HL-60/S4 treated with retinoic acid at 250 ng/mL for 4 days and 3 days (cell line): Measurements from ENCODE around the gene PDZRN4.
"Not testable (repeated sequence)": the region's sequence is repeated elsewhere in the genome, so short reads cannot be mapped to it uniquely, and the experiment has no call there.

ENCODE experiments used
- in situ Hi-C: fragments of 300-500 bp; cut with MboI; formaldehyde crosslinking; loops from 2 replicates; pipeline ENCODE4 v1.7.0; 2022; ENCODE audit warnings: low sequenced_read_pairs

Gene PDZRN4

DNA sequence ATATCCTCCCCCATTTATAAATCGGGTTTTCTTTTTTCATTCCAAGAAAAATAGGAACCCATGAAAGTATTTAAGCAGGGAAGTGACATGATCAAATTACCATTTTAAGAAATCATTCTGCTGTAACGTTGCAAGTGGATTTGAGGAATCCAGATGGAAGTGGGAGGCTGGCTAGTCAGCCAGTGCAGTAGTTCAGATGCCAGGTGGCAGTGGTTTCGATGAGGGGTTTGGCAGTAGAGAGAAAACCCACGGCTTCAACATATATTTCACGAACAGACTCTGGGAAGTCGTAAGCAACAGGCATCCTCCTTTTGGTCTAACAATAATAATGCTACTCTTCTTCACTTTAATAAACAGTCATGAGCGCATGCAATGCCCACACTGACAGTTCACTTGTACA, 25.0 kb downstream of the PDZRN4 start:
- in situ Hi-C loops: no loop called here

DNA sequence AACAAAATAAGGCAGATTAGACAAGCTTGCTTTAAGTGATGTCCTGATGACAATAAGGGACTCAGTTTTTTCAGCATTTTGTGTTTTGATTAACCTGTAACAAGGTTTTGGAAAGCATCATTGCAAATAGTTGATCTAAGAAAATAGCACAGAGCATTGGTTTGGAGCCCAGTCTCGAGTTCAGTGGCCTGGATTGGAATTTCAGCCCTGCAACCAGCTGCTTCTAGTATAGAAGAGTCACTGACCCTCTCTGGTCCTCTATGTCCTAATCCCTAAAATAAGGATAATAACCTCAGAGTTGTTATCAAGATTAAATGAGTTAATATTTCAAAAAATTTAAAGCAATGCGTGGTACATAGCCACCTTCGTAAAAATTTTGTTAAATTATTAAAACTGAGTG, 25.5 kb downstream of the PDZRN4 start:
- in situ Hi-C loops: no loop called here

DNA sequence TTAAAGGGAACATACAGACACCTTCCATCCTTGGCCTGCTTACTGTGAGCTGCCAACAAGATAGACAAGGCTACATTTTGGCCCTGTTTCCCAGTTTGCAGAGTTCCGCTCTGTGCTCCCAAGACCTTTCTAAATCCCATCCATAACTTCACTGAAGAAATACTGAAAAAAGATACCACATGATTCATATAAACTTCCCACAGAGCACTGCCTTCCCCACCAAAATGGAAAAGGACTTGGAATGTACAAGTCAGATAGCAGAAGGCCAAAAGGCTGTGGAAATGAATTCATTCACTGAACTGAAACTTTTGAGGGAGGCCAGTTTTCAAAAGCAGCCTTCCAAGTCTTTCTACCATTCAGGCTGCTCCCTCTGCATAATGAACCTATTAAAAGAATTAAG, 29.6 kb downstream of the PDZRN4 start:
- in situ Hi-C loops: no loop called here

DNA sequence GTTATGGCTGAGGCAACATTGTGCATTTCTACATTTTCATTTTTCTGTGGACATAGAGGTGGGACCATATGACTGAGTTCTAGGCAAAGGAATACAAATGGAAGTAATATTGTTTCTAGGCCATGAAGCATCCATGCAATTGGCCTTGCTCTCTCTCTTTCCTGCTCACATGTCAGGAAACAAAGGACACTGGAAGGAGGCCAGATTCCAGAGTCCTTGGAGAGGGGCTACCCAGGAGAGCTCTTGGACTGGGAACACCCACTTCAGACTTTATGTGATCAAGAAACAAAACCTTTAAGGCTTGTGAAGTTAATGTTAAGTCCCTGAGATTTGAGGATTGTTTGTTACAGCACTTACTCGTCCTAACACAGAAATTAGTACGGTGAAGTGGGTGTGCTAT, 32.8 kb downstream of the PDZRN4 start:
- in situ Hi-C loops: no loop called here

DNA sequence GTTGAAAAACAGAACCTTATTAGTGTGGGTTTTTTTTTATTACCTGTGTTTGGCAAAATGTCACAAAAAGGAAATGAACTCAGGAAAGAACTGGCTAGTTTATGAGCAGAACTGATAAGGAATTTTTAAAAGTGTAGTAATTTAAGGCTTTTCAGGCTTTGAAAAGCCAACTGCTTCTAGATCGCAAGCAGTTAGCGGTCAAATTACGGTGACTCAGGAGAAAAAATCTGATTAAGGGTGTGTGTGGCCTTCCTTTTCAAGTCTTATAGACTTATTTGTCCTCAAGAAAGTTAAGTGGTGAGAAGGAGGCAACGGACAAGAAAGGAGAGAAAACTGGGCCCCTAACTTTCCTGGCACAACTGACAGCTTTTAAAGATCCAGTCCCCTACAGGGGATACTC, 33.4 kb downstream of the PDZRN4 start:
- in situ Hi-C loops: no loop called here

DNA sequence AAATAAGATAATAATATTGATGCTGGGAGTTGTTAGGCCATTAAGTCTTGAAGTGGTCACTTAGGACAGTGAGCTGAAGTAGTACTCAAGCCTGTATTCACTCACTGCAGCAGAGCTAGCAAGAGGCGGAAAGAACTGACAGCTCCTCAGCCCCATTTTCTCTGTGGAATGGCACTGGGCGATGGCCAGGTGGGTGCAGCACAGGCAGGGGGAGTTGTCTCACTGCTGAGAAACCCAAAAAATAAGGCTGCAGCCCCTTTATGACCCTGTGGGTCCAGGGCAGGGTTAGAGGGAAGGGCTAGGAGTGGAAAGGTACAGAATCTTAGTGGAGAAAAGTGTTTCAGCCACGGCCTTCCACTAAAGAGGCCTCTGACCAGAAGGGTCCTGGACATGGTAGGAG, 35.5 kb downstream of the PDZRN4 start:
- in situ Hi-C loops: no loop called here

DNA sequence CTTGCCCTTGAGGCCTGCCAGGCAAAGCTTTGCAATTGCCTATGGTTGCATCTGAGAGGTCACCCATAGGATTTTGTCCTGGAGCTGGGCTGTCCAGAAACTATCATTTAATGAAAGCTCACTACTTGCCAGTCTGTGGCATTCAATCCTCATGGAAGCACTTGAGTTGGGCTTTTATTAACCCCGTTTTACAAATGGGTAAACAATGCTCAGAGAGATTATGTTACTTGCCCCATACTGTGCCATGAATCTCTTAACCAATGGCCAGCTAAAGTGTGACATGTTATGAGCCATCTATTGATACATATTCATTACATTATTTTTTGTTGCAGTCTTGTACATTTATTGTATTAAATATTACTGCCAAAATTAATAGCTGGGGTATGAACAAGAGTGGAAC, 35.9 kb downstream of the PDZRN4 start:
- in situ Hi-C loops: no loop called here

DNA sequence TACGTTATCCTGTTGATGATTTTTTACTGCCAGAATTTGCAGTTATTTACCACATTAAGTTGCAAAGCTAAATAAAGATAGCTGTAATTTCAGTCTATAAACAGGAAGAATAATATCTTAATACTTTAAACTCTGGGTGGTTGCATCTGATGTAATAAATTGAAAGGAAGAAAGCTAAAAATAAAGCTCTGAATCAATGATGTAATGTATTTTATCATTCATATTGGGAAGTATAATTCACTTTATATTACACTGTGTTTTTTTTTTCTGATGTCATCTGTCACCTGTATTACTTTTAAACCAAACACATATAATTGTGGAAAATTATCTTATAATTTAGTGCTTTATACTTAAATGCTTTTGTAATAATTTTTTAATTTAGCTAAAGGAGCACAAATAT, 37.1 kb downstream of the PDZRN4 start:
- in situ Hi-C loops: no loop called here

DNA sequence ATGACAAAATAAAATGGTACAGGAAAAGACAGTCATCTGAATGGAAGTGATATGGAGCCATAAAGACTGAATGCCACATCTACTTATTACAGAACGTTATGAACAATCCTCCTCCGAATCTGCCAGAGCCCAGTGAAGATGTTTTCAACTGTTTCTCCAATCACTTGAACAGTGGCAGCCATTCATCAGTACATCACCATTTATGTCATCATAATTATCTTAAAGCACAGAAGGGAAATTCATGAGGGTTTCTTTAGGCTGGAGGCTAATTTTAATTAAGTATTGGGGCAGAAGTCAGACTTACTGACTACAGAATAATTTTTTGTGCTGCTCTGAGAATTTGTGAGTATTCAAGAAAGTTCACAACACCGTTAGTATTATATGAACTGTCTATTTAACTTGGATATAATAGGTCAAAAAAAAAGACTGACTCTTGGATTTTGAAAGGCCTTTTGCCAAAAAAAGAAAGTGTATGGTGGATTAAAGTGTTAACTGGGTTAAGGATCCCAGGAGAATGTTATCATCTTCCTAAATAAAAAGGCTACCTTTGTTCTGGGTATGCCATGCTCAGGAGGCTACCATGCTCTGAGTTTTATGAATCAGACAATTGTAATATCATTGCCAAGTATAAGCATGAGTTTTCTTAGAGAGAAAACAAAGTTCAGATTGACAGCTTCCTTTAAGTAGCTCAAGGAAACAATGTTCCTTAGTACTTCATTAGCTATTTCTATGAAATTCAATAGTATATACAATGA, 40.1 kb downstream of the PDZRN4 start:
- in situ Hi-C loops: no loop called here

DNA sequence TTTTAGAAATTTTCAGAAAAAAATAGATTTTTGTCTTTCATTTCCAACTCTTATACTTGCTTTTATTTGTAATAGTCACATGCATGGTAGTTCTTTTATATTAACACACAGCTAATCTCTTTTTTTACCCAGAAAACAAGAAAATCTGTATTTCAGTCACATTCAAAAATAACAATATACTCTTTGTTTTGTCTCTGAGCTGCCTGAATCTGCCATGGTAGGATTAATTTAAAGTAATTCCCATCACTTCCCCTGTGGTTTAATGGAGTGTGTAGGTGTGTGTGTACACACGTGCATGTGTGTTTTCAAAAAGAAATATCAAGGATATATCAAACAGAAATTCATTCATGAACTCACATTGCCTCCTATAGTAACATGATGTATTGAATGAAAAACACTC, 42.6 kb downstream of the PDZRN4 start:
- in situ Hi-C loops: no loop called here

DNA sequence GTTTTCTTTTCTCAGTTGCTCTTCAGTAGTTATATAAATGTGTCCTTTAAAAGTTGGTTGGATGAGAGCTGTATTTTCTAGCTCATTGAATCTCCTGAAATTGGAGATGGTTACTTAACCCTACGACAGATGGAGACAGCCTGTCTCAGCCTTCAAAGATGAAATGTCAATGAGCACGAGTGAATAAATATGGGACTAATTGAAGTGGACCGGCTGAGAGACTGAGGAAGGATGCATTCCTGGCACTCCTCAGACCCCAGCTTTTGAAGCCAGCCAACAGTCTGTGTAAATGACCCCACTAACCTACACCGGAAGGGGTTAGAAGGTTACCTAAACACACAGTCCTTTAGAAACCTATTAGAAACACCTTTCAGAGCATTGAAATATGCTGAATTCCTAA, 46.6 kb downstream of the PDZRN4 start:
- in situ Hi-C loops: no loop called here

DNA sequence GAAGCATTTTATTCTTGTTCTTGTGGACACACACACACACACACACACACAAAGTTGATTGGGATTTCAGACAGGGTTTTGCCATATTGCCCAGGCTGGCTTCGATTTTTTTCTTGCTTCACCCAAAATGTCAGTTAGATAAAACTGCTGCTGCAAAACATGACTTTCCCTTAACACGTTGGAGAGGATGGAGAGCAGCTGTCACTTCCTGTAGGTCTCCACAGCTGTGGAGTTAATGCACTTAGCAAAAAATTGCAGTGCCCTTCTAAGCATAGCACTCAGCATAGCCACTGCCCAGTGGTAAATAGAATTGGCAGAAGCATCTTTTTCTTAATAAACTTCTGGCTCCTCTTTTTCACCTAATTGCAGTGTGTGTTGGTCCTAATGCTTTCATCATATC, 54.5 kb downstream of the PDZRN4 start:
- in situ Hi-C loops: no loop called here

DNA sequence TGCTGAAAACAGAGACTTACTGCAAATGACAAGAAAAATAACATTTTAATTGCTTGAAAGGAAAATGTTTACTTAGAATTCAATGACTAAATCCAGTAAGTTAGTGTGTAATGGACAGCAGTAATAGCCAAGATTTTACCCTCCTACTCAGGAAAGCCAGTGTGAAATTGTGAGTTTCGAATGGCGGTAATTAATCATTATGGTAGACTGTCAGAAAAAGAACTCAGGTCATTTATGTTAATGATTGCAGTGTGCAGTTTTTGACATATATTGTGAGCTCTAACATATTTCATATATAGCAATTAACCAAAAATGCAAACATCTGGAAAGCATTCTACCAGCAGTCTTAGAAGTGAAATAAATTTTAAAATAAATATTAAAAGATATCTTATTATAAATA, 60.3 kb downstream of the PDZRN4 start:
- in situ Hi-C loops: no loop called here

DNA sequence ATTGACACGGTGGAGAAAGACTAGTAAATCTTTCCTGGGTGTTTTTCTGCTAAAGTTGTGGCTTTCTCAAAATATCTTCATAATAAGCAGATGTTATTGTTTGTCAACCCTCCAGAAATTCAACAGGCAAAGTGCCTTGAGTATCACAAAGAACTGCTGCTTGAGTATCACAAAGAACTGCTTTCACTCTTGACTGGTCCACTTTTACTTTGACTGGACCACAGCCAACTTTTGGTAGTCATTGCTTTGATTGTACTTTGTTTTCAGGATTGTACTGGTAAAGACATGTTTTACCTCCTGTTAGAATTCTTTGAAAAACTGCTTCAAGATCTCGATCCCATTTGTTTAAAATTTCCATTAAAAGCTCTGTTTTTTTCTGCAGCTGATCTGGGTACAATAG, 62.6 kb downstream of the PDZRN4 start:
- in situ Hi-C loops: no loop called here

DNA sequence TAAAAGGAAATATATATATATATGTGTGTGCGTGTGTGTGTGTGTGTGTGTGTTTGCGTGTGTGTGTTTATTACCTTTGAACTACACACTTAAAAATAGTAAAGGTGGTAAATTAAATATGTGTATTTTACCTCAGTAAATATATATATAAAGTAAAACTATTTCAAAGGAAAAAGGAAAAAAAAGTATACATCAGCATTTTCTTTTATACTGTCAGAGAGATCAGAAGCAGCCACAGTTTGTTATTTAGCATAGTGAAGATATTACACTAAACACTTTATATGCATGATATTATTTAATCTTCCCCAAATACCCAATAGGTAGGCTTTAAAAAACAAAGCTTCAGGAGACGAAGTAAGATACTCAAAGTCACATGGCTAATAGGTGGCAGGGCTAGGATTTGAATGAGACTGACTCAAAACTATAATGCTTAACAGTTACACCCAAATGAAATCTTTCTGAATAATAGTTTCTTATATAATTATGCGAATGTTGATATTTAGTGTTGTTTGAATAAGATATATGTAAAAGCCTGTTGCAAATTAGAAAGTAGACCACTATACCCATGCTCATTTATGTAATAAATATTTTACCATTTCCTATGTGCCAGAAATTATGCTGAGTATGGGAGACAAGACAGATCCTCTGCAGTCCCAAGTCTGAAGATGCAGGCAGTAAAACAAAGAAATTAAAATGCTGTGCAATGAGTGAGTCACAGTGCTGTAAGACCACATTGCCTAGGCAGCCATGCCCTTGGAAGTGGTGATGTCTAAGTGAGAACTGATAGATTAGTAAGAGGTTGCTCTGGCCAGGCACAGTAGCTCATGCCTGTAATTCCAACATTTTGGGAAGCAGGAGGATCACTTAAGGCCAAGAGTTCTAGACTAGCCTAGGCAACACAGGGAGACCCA, 66.1 kb downstream of the PDZRN4 start:
- in situ Hi-C loops: no loop called here

DNA sequence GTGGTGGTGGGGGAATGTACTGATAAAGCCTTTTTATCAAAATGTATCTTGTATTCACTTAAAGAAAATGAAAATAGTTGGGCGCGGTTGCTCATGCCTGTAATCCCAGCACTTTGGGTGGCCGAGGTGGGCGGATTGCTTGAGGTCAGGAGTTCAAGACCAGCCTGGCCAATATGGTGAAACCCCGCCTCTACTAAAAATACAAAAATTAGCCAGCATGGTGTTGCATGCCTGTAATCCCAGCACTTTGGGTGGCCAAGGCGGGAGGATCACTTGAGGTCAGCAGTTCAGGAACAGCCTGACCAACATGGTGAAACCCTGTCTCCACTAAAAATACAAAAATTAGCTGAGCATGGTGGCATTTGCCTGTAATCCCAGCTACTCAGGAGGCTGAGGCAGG, 75.1 kb downstream of the PDZRN4 start:
- in situ Hi-C loops: not testable (repeated sequence)

DNA sequence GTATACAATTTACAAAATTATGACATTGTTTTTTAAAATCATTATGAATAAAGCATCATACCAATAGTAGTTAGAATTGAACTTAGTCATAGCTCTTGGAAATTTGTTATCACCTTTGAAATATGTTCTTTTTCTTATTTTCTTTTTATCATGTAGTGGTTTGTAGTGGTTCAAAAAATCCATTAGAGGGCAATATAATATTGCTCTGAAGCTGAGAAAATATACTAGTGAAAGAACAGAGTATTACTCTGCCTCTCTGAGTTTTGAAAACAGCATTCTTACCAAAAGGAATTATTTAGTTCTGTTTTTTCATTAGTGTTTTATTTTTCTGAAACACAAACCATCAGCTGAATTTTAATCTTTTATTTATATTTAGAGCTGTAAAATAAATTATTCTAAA, 76.2 kb downstream of the PDZRN4 start:
- in situ Hi-C loops: no loop called here

DNA sequence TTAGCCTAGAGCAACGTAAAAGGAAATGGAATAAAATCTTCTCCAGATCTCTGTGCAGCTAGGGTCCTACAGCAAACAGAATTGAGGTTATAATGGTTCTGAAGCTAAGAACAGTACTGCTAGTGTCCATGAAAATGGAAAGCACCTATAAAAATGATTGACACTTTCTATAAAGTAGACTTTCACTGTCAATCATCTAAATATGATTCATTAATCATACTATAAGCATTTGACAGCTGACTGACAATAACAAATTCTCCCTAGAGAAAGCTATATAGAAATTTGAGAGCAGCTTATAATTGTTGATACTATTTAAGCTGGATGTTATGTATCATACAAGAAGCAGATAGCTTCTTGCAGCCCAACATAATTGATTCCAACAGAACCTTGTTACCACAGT, 80.9 kb downstream of the PDZRN4 start:
- in situ Hi-C loops: no loop called here

DNA sequence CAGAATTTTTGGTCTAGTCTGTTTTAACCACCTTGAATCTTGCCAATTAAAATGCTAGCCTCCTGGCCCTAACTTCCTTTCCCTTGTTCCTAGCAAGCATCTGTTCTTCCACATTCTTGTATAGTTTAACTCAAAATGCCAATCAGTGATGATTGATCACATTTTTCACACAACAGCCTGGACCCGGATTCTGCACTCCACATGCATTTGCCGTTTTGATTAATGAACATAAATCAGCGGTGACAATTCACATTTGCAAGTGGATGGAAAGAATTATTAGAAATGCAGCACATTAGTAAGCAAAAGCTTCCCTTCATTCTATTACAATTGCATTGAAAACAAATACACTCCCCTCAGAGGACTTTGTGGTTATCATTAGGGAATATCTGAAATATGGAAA, 83.4 kb downstream of the PDZRN4 start:
- in situ Hi-C loops: no loop called here

DNA sequence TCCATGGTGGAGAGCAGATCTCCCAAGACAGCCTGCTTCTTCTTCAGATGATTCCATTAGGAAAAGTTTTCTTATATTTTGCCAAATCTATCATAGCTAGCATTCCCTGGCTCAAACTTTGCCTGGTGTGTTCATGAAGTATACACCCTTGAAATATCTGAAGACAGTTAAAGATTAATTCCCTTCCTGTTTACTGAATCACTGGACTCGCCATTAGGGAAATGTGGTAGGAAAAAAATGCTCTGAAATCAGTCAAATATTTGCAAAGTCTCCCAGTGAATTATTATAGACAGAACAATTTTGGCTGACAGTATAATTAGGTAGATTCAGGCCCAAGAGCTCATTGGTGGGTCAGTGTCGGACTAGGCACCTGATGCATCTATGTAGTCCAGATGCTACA, 86.5 kb downstream of the PDZRN4 start:
- in situ Hi-C loops: no loop called here

DNA sequence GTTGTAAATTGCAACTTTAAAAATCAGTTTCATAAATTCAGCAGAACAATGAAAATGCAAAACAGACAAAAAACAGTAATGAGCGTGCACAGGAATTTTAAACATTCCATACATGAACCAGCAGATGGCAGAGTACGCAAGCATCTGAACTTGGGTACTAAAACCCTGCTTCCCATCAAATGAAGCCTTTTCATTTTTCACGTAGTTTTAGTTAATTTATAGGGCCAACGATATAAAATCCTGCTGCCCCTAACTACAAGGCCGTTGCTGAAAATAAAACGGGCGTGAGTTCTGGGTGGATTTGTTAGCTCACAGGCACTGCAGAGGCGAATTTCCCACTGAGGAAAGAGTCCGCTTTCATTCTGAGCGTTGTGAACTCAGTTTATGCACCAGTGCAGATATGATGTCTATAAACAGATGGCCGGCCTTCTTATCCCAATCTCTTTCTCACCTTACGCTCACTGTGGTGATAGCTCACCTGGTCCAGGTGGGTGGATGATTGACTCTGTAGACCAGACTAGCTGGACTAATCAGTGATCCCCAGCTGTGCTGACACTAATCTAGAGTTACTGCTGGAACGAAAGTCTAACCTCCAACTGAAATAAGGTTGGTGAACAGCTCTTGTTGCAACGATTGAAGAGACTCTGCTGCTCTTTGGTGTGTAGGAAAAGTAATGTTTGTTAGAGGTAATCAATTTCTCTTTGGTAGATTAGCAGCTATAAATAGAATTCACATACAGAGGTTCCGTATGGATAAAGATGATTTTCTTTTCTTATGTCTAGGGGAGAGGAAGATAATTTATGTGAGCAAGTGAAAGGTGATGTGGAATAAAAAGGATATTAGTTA, 89.2 kb downstream of the PDZRN4 start:
- in situ Hi-C loops: no loop called here

DNA sequence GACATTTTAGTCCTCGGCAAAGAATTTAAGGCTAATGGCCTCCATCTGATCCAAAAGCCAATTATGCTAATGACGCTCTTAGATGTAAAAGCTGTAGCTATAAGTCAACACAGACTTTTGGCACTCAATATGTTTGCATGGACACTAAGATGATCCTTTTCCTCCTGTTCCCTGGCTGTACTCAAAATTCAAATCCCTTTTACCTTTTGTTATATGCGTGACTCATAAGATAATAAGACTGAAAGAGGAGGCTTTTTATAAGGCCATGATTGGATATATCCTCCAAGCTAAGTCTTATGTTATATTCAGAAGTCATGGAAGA, 89.8 kb downstream of the PDZRN4 start:
- in situ Hi-C loops: no loop called here
